ENCODE results near the gene ZNF22.

Gene ZNF22

DNA sequence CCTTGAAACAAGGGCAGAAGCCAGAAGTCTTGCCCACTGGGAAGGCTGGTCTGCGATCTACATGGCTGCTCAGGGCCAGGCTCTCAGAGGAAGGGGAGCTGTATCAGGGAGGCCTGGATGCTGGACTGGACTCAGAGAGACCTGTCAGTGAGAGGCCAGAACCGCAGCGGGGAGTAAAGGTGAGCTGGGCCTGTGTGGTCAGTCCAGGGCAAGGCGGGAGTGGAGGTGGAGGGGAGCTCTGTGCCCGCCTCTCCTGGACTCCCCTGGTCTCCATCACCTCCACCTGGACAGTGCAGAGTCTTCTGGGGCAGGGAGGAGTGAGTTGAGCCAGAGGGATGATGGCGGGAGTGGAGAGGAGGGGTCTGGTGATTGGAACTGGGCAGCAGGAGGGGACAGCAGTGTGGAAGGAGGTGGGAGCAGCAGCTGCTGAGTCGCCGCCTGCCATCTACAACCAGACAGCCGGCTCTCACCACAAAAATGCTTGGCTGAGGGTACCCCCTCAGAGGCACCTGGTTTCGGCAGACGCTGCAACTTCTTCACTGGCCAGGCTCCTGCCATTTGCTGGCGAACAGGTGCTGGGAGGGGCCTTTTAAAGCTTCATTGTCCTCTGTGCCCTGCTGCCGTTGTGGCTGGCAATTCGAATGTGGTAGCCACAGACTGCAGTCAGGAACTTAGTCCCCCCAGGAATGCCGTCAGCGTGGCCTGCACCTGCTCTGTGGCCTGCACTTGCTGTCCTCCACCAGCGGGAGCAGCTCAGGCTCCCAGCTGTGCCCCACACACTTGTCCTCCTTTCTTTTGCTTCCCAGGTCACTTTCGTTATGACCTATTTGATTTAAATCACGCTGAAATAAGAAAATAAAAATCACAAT, 37.6 kb upstream of the ZNF22 start:
- TF ChIP-seq, protein P1, sequence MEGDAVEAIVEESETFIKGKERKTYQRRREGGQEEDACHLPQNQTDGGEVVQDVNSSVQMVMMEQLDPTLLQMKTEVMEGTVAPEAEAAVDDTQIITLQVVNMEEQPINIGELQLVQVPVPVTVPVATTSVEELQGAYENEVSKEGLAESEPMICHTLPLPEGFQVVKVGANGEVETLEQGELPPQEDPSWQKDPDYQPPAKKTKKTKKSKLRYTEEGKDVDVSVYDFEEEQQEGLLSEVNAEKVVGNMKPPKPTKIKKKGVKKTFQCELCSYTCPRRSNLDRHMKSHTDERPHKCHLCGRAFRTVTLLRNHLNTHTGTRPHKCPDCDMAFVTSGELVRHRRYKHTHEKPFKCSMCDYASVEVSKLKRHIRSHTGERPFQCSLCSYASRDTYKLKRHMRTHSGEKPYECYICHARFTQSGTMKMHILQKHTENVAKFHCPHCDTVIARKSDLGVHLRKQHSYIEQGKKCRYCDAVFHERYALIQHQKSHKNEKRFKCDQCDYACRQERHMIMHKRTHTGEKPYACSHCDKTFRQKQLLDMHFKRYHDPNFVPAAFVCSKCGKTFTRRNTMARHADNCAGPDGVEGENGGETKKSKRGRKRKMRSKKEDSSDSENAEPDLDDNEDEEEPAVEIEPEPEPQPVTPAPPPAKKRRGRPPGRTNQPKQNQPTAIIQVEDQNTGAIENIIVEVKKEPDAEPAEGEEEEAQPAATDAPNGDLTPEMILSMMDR (IDR thresholded peaks at IDR 0.05; ENCODE audit: insufficient read depth, low read length, missing control alignments), result peak; percentile 21
- ChIA-PET CTCF (interaction anchor here (1.0 to 6.9 kb wide), 4 partner anchors 10 to 40 kb away, joined by 4 to 51 read pairs (median 11); partner anchors contain the start of gene DEPP1), POLR2A (interaction anchor here (2.0 kb wide), 1 partner anchor 15 kb away, joined by 12 read pairs; the partner anchor contains the start of gene DEPP1)
- no peak overlapping the region for H3K4me3 ChIP-seq (ENCODE audit: low read depth, low read length)
- DNase-seq (ENCODE audit: low read depth, low spot score), result no peak

DNA sequence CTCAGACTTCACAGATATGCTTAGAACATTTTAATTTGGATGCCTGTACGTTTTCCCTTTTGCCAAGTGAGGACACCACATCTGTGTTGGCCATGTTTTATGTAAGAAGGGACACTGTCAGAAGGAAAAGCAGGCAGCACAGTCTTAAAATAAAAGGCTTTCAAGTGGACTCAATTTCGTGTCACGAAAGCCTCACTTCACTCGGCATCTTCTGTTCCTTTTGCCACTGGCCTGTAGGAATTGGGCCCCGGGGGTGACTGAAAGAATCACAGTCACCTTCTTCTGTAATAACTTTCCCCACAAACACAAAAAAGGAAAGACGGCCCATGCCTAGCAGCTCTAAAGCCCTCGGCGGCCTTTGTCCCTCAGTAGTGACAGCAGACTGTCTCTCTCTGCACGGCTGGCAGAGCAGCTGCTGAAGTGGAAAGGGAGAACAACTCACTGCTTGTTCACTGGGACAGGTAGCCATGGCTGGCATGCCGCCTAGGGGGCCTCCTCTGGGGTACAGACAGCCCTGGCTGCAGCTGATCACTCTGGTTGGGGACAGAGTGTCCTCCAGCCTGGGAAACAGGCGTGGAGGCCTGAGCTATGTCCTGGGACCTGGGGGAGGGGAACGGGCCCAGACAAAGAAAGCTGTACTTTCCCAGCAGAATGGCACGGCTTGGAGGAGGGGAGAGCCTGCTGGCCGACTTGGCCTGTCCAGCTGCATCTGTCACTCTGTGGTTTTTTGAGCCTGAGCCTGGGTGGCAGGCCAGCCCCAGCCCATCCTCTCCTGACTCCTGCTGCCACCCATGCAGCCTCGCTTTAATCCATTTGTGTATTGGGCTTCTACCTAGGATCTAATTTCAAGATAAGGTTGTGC, 36.7 kb upstream of the ZNF22 start:
- CTCF ChIA-PET, result interaction anchor here (1.1 to 6.9 kb wide), 3 partner anchors 10 to 29 kb away, joined by 3 to 51 read pairs (median 4); partner anchors contain the start of gene DEPP1

DNA sequence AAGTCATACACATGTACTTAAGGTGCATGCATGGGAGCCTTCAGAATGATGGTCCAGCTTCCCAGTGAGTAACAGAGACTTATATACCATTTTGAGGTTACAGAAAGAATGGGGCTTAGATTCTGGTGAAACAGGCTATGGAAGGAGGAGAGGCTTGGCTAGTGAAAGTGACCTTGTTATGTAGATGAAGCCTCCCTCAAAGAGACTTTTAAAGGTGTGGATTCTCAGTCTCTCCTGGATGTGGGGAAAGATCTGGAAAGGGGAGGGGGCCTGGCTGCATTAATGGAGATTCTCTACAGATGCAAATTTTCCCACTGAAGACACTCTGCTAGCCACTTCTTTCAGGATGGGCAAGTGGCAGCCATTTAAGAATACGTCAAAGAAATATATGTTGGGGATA, 35.6 kb upstream of the ZNF22 start:
- no peak for DNase-seq (ENCODE audit: low read depth, low spot score)
- TF ChIP-seq, protein P1 (IDR thresholded peaks at IDR 0.05; ENCODE audit: insufficient read depth, low read length, missing control alignments), result no peak
- CTCF ChIA-PET, result interaction anchor here (1.2 to 6.9 kb wide), 4 partner anchors 9 to 32 kb away, joined by 3 to 51 read pairs (median 13); partner anchors contain the start of gene DEPP1
- no peak overlapping the region for H3K4me3 ChIP-seq (ENCODE audit: low read depth, low read length)
- POLR2A ChIA-PET, result interaction anchor here (3.0 kb wide), 1 partner anchor 14 kb away, joined by 15 read pairs; the partner anchor contains the start of gene DEPP1

More for the DNA sequence above, 36.7 kb upstream of the ZNF22 start:
- no peak for DNase-seq (ENCODE audit: low read depth, low spot score)
- no peak overlapping the region for H3K4me3 ChIP-seq (ENCODE audit: low read depth, low read length)
- POLR2A ChIA-PET, result interaction anchor here (2.0 kb wide), 1 partner anchor 14 kb away, joined by 12 read pairs; the partner anchor contains the start of gene DEPP1
- TF ChIP-seq, protein P1 (IDR thresholded peaks at IDR 0.05; ENCODE audit: insufficient read depth, low read length, missing control alignments), result no peak

DNA sequence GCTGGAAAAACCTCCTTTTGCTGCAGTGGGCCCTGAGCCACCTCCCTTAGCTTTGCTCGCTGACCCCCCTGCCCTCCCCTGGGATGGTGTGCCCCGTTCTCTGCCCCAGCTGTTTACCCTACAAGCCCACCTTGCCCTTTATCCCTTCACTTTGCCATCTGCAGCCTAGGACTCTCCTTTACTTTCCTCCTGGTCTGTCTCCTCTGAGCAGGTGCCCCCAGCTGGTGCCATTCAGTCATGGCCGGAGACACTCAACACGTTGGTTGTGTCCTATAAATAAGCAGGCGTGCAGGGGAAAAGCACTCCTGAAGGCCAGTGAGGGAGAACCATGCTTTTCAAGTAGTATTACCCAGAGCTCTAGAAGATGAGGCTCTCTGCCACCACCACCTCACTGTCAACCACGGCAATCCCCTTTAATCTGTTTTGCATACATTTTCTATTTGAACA, 35.0 kb upstream of the ZNF22 start:
- ChIA-PET CTCF (interaction anchor here (1.3 to 6.9 kb wide), 6 partner anchors 8 to 33 kb away, joined by 3 to 51 read pairs (median 9); partner anchors contain the start of gene DEPP1), POLR2A (interaction anchor here (3.0 kb wide), 1 partner anchor 13 kb away, joined by 15 read pairs; the partner anchor contains the start of gene DEPP1)

DNA sequence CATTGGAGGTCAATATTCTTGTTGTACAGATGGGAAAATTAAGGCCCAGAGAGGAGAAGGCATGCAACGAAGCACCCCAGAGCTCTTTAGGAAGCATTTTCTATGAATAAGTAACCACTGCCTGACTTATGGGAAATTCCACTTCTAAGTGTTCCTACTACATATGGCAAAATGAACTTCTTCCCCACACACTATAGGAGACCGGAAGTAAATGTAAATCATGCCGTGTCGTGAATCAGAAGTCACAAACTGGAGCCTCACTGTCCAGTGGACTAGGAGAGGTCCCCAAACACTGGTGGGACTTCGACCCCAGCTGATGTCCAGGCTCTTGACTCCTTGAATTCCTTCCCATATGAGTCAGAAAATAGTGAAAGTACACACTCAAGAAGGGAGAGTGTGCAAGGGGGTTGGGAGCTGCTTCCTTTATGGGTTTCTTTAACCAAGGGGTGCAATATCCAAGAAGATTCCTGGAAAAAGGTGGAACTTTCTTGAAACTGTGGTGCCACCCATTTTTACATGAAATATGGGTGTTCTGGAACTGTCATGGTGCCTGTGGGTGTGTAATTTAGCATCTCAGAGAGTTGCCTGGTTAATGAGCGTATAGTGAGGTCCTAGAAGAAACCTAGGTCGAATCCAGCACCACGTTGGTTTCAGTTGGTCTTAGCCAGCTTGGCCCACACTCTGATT, 34.5 kb upstream of the ZNF22 start:
- ChIA-PET CTCF (interaction anchor here (0.7 to 6.9 kb wide), 8 partner anchors 8 to 33 kb away, joined by 3 to 51 read pairs (median 6); partner anchors contain the start of gene DEPP1), POLR2A (interaction anchor here (3.0 kb wide), 1 partner anchor 12 kb away, joined by 15 read pairs; the partner anchor contains the start of gene DEPP1)
- TF ChIP-seq, protein P1 (IDR thresholded peaks at IDR 0.05; ENCODE audit: insufficient read depth, low read length, missing control alignments), result no peak
- no peak for DNase-seq (ENCODE audit: low read depth, low spot score)
- no peak overlapping the region for H3K4me3 ChIP-seq (ENCODE audit: low read depth, low read length)

More for the DNA sequence above, 35.0 kb upstream of the ZNF22 start:
- TF ChIP-seq, protein P1 (IDR thresholded peaks at IDR 0.05; ENCODE audit: insufficient read depth, low read length, missing control alignments), result no peak
- DNase-seq (ENCODE audit: low read depth, low spot score), result no peak
- no peak overlapping the region for H3K4me3 ChIP-seq (ENCODE audit: low read depth, low read length)
